Gastrocnemius medialis (tissue), 4 donors: ENCODE data around the gene PIP5K1C. TPM values are rescaled to one million over a fixed set of nuclear protein-coding genes. Genes with fewer than 3 reads are reported as not detected.

Experiments used
- ATAC-seq, 2 donors: fragments of 150-250 bp; one replicate each; pipeline ENCODE4 v1.9.1; 2016
- DNase-seq, 2 donors: peaks; one replicate each; pipeline ENCODE4 v3.0.0-alpha.2; 2019
- H3K27ac ChIP-seq, 4 donors: fragments of 200-600 bp; sonication (generic); 1 replicate in 1 of 4; 2 replicates in 3 of 4; pipeline ENCODE4 v1.5.1; 2016 to 2018; ENCODE audit warnings: mild to moderate bottlenecking in 2 of 4, moderate library complexity in 1 of 4
- H3K27me3 ChIP-seq, 3 donors: fragments of 200-600 bp; sonication (generic) in 2 of 3; 1 replicate in 1 of 3; 2 replicates in 2 of 3; pipeline versions ENCODE4 v1.5.1 to v1.6.0; 2016 to 2019; ENCODE audit warnings: mild to moderate bottlenecking in 1 of 3, moderate library complexity in 1 of 3
- H3K36me3 ChIP-seq, 2 donors: fragments of 200-600 bp; sonication (generic) in 1 of 2; one replicate each; pipeline ENCODE4 v1.5.1; 2017 to 2018
- H3K4me1 ChIP-seq, 2 donors: fragments of 200-600 bp; sonication (generic) in 1 of 2; one replicate each; pipeline ENCODE4 v1.5.1; 2016 to 2017; ENCODE audit warnings: mild to moderate bottlenecking in 2 of 2
- H3K4me3 ChIP-seq, 4 donors: fragments of 200-600 bp; sonication (generic) in 3 of 4; 1 replicate in 1 of 4; 2 replicates in 3 of 4; pipeline ENCODE4 v1.5.1; 2016 to 2019; ENCODE audit warnings: mild to moderate bottlenecking in 2 of 4
- H3K9me3 ChIP-seq, 3 donors: fragments of 200-600 bp; sonication (generic) in 2 of 3; 1 replicate in 1 of 3; 2 replicates in 2 of 3; pipeline ENCODE4 v1.5.1; 2016 to 2019
- CTCF ChIP-seq, 5 experiments: fragments of 450-650 bp in 3 of 5; fragments of 200-600 bp in 2 of 5; sonication (generic) in 2 of 5; IDR thresholded peaks in 4 of 5; conservative IDR thresholded peaks in 1 of 5; 1 replicate in 4 of 5; 2 replicates in 1 of 5; pipeline ENCODE4 v1.5.1; 2016 to 2019; ENCODE audit warnings: antibody characterized with exemption in 5 of 5, mild to moderate bottlenecking in 3 of 5, moderate library complexity in 3 of 5
- POLR2A ChIP-seq, 2 donors: fragments of 450-650 bp; IDR thresholded peaks; one replicate each; pipeline ENCODE4 v1.6.1; 2017; ENCODE audit warnings: antibody characterized with exemption in 2 of 2, mild to moderate bottlenecking in 2 of 2, moderate library complexity in 2 of 2
- in situ Hi-C, 4 donors: fragments of 200-750 bp; cut with MboI; loops; one replicate each; pipeline versions ENCODE4 v1.15.0 to v1.8.0; 2017; ENCODE audit warnings: low sequenced_read_pairs in 4 of 4
- intact Hi-C: fragments of 100-400 bp; cut with DNase I; formaldehyde crosslinking; loops from one replicate; pipeline ENCODE4 v1.15.1; 2023; ENCODE audit warnings: low total_unique reads
- total RNA-seq, 4 donors: library from RNA; depleted of rRNA; stranded (reverse); fragments of >200 nt; gene quantifications; one replicate each; pipeline versions ENCODE4 v1.1.0 to v1.2.3, GENCODE V29; 2016

PIP5K1C gene
- total RNA-seq, 4 donors from 2014 or later: 8.2 to 18.0 (median 17.3) TPM

GRCh38 chr19:3737487-3738205 lies 37.4 kb upstream of the PIP5K1C start:
- intact Hi-C loops: no loop called here
- no peak overlapping the region for H3K27ac ChIP-seq
- DNase-seq: no peak
- no peak for ATAC-seq
- in situ Hi-C loops: no loop called here
- H3K4me3 ChIP-seq: no peak overlapping the region
- H3K4me1 ChIP-seq: no peaks in the 10 kb centered on the region
- no peak for TF ChIP-seq CTCF (IDR thresholded peaks at IDR 0.05 in 4 of 5, conservative IDR thresholded peaks at IDR 0.05 in 1 of 5)
- TF ChIP-seq POLR2A (IDR thresholded peaks at IDR 0.05): no peak
- no peaks in the 10 kb centered on the region for H3K36me3 ChIP-seq
- H3K27me3 ChIP-seq: peaks cover 0 to 6% (median 4%) of the 10 kb centered on the region in 3 donors
- H3K9me3 ChIP-seq: no peaks in the 10 kb centered on the region

- Histone ChIP-seq H3K27ac (no peak overlapping the region), H3K36me3 (no peaks in the 10 kb centered on the region), H3K4me3 (no peak overlapping the region), H3K4me1 (no peaks in the 10 kb centered on the region), H3K27me3 (peaks cover 0 to 6% (median 4%) of the 10 kb centered on the region in 3 donors), H3K9me3 (no peaks in the 10 kb centered on the region)
- intact Hi-C loops (no loop called here), in situ Hi-C loops (no loop called here)
- DNase-seq (no peak), ATAC-seq (no peak)
- TF ChIP-seq CTCF (IDR thresholded peaks at IDR 0.05 in 4 of 5, conservative IDR thresholded peaks at IDR 0.05 in 1 of 5): no peak
- TF ChIP-seq POLR2A (IDR thresholded peaks at IDR 0.05): no peak
These were observed 35.9 kb upstream of the PIP5K1C start for GRCh38 chr19:3736106-3736724.

GRCh38 chr19:3734310-3734600 lies 34.0 kb upstream of the PIP5K1C start:
- DNase-seq (no peak), ATAC-seq (no peak)
- TF ChIP-seq CTCF (IDR thresholded peaks at IDR 0.05 in 4 of 5, conservative IDR thresholded peaks at IDR 0.05 in 1 of 5) (no peak), POLR2A (IDR thresholded peaks at IDR 0.05) (no peak)
- Histone ChIP-seq H3K4me3 (no peak overlapping the region), H3K9me3 (no peaks in the 10 kb centered on the region), H3K36me3 (no peaks in the 10 kb centered on the region), H3K27me3 (peaks cover 0 to 4% (median 4%) of the 10 kb centered on the region in 3 donors), H3K27ac (no peak overlapping the region), H3K4me1 (no peaks in the 10 kb centered on the region)
- intact Hi-C loops: no loop called here
- in situ Hi-C loops: no loop called here

GRCh38 chr19:3733549-3734309 lies 33.5 kb upstream of the PIP5K1C start:
- in situ Hi-C loops: no loop called here

More at GRCh38 chr19:3733549-3734309, 33.5 kb upstream of the PIP5K1C start:
- Histone ChIP-seq H3K9me3 (no peaks in the 10 kb centered on the region), H3K4me3 (no peak overlapping the region), H3K27ac (no peak overlapping the region), H3K4me1 (no peaks in the 10 kb centered on the region), H3K27me3 (peaks cover 0 to 4% (median 4%) of the 10 kb centered on the region in 3 donors), H3K36me3 (no peaks in the 10 kb centered on the region)
- DNase-seq: no peak
- intact Hi-C loops: no loop called here
- TF ChIP-seq CTCF (IDR thresholded peaks at IDR 0.05 in 4 of 5, conservative IDR thresholded peaks at IDR 0.05 in 1 of 5) (no peak), POLR2A (IDR thresholded peaks at IDR 0.05) (no peak)
- no peak for ATAC-seq
